Measurements from ENCODE around the gene SIRT1.

GRCh38 chr10:67903581-67903980 is 19.1 kb downstream of the SIRT1 start:
- TF ChIP-seq CTCF (IDR thresholded peaks at IDR 0.05), result no peak
- no peak for TF ChIP-seq POLR2A (IDR thresholded peaks at IDR 0.05)
